Right ventricle myocardium inferior (tissue), 1 donor: ENCODE data around the gene RPS6KL1. TPM values are rescaled to one million over a fixed set of nuclear protein-coding genes. Genes with fewer than 3 reads are reported as not detected.
"Not testable (repeated sequence)": the region's sequence is repeated elsewhere in the genome, so short reads cannot be mapped to it uniquely, and the experiment has no call there.

ENCODE experiments used
- ATAC-seq: fragments of 200-7000 bp; cut with Tn5 transposase; one replicate; pipeline ENCODE4 v1.9.1; 2020; ENCODE audit warnings: mild to moderate bottlenecking, moderate library complexity
- DNase-seq: peaks from one replicate; pipeline ENCODE4 v3.0.0; 2021; ENCODE audit errors: missing footprints
- intact Hi-C: fragments of 100-400 bp; cut with DNase I; formaldehyde crosslinking; loops from one replicate; pipeline ENCODE4 v1.11.0; 2022
- total RNA-seq: library from RNA; stranded (reverse); fragmentation: NEBNext Ultra II Directional; extraction: Animal tissue kit (Norgen Biotek cat#: 25700); gene quantifications from one replicate; pipeline ENCODE4 v1.2.1, GENCODE V29; 2021
- donor health status: DM: no; HTN: yes; CAD: no; lungs with severe emphysema.

Gene RPS6KL1
- total RNA-seq, 1 donor from 2014 or later: 19.1 TPM

- ATAC-seq (no peak), DNase-seq (no peak)
- intact Hi-C loops: loop anchor here (10.0 kb wide), 1 partner anchor 144 kb away; no protein-coding TSS in a partner anchor
These were observed 18.0 kb upstream of the RPS6KL1 start for GRCh38 chr14:74940956-74941565.

DNA sequence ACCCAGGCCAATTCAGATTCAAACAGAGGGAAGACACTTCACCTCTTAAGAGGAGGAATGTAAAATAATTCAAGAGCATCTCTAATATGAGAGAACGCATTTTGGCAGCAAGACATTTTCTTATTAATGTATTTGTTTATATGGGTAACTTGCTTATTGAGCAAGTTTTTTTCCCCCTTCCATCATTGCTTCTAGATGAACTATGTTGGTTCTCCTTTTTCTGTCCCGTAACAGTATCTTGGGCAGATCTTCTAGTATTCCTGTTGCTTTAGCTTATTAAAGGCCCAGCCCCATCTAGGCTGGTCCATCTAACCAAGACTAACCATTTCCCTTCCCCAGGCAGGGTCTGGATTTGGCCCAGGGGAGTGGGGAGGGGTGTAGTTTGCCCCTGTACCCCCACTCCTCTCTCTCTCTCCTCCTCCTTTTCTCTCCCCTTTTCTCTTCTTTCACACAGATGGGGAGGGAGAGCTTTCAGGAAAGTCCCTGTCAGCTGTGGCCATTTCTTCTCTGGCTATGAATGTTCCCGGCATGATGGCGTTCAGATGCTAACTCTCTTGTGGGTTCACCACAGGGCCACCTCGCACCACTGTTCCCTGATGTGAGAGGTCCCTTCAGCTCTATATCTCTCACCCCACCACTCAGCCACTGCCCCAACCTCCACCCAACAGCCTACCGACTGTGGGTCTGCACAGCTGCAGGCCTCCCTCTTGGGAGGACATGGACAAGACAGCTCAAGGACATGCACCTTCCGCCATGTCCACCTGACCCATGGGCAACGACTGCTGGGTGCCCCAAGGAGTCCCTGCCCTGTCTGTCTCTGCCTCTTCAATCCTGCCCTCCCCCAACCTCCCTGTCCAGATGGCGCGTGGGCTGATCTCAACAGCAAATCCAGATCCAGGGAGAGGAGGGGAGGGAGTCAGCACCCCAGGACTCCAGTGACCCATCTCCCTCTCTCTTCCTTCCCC, 15.8 kb upstream of the RPS6KL1 start:
- ATAC-seq (no peak), DNase-seq (no peak)
- intact Hi-C loops: no loop called here

GRCh38 chr14:74937171-74937570, 14.1 kb upstream of the RPS6KL1 start:
- intact Hi-C loops: no loop called here
- DNase-seq (no peak), ATAC-seq (no peak)

- DNase-seq (no peak), ATAC-seq (no peak)
- intact Hi-C loops: no loop called here
These were observed 13.7 kb upstream of the RPS6KL1 start for GRCh38 chr14:74936731-74937130.

DNA sequence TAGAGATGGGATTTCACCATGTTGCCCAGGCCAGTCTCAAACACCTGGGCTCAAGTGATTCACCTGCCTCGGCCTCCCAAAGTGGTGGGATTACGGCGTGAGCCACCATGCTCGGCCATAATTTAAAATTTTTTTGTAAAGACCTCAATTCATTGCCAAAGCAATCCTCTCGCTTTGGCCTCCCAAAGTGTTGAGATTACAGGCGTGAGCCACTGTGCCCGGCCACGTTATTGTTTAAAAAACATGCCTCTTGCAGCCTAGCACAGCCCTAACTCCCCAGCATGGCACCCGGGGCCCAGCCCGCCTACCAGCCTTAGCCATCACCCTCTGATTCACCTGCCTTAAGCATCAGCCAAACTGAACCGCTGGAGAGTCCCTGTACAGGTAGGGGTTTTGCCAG, 13.1 kb upstream of the RPS6KL1 start:
- no peak for DNase-seq
- no peak for ATAC-seq
- intact Hi-C loops: no loop called here

DNA sequence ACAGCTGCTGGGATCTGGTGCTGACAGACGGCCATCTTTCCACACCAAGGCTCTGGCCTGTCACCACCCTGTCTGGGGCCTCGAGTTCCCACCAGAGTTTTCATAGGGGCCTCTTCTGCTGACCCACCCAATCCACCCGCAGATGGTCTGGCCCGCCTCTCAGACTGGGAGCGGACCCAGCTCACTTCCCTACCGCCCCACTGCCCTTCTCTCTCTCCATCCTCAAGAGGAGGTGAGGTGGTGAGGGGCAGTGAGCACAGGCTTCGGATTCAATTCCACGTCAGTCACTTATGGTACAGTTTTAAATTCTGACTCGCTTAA, 12.3 kb upstream of the RPS6KL1 start:
- DNase-seq (no peak), ATAC-seq (peak; percentile 5)
- intact Hi-C loops: no loop called here

DNA sequence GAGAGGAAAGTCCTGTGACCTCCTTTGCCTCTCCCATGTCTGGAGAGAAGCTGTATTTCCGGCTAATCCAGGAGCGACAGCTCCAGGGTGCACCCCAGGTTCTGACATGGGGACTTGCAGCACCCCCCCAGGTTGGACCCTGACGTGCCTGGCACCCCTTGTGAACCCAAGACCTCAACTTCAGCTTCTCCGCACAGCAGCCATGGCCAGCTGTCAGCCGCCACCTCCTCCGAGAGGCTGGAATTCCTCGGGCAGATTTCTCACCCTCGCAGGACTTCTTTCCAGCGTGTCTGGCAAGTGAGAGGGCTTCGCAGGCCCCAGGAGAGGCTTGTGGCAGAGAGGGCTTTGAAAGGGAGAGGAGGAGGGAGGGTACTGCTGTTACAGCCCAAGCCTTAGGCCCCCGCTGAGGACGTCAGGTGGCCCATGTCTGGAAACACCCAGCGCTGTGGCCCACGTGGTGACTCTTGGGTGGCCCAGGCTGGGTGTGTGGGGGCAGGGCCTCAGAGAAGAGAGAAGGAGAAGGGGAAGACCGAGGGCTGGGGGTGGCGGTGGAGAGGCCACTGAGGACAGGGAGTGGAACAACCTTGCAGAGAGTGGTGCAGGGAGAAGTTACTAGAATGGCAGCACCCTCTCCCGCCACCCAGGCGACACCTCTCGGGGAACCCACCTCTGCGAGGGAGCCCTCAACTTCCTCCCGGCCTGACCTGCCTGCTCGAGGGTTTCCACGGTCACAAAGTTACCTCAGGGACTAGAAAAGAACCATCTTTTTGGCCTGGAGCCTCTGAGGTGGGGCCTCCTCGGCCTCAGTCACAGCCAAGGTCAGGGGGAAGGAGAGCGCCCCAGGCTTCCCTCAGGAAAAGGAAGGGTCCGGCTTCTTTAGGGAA, 11.7 kb upstream of the RPS6KL1 start:
- intact Hi-C loops: no loop called here
- peak; percentile 76 for ATAC-seq
- no peak for DNase-seq

GRCh38 chr14:74934041-74934440, 11.0 kb upstream of the RPS6KL1 start:
- ATAC-seq (peak; percentile 36), DNase-seq (no peak)
- intact Hi-C loops: no loop called here

GRCh38 chr14:74932936-74933335, 9.9 kb upstream of the RPS6KL1 start:
- ATAC-seq, DNase-seq, intact Hi-C loops: not testable (repeated sequence)

DNA sequence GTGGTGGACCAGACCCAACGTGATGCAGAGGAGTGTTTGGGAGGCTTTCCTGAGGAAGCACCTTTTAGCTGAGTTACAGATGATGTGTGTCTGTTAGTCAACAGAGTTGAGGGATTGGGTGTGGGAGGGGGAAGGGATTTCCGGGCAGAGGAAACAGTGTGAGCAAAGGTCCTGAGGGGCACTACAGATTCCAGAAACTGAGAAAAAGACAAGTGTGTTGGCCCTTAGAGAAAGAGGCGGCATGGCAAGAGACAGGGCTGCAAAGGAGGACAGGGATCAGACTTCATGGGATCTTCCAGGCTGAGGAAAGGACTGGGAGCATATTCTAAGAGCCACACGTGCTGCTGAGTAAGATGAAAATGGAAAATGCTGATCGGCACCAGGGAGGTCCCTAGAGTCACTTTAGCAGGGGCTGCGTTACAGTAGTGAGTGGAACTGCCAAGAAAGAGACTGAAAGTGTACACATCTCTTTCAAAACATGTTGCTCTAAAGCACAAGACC, 9.4 kb upstream of the RPS6KL1 start:
- ATAC-seq (peak; percentile 75), DNase-seq (peak; percentile 40)
- intact Hi-C loops: no loop called here

- DNase-seq, intact Hi-C loops, ATAC-seq: not testable (repeated sequence)
These were observed 8.7 kb upstream of the RPS6KL1 start for GRCh38 chr14:74931744-74932143.

GRCh38 chr14:74929242-74929641, 6.2 kb upstream of the RPS6KL1 start:
- DNase-seq (no peak), ATAC-seq (no peak)
- intact Hi-C loops: no loop called here

GRCh38 chr14:74927225-74927624, 4.2 kb upstream of the RPS6KL1 start:
- DNase-seq (no peak), ATAC-seq (no peak)
- intact Hi-C loops: no loop called here

GRCh38 chr14:74924061-74924460, 1.0 kb upstream of the RPS6KL1 start:
- intact Hi-C loops: no loop called here
- ATAC-seq (no peak), DNase-seq (no peak)

- DNase-seq (no peak), ATAC-seq (no peak)
- intact Hi-C loops: no loop called here
These were observed 891 bp downstream of the RPS6KL1 start for GRCh38 chr14:74921987-74922751.

DNA sequence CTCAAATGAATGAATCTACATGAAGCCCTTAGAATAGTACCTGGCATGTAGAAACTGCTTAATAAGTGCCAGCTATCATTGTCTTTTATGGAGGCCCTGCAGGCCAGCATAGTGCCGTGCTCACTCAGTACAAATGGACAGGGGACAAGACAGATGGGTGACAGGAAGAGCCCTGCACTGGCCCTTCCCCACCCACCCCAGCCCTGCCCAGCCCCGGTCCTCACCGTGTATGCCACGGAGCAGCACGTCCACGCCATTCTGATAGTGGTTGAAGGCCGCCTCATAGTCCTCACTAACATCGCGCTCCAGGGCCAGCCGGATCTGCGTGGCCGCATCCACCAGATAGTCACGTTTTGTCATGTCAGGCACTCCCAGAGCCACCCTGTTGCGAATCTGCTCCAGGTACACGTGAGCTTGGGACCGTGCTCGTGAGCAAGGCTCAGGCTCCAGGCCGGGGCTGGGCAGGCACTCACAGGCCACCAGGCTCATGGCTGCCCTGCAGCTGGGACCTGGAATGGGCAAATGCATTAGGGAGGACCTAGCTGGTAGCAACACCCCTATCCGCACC, 1.9 kb downstream of the RPS6KL1 start:
- DNase-seq (no peak), ATAC-seq (no peak)
- intact Hi-C loops: no loop called here

GRCh38 chr14:74920281-74920680, 2.8 kb downstream of the RPS6KL1 start:
- no peak for DNase-seq
- intact Hi-C loops: no loop called here
- ATAC-seq: no peak
